Mesendoderm (in vitro differentiated cells): ENCODE data around the gene TMPRSS4.

Experiments used
- DNase-seq: peaks from one replicate; pipeline ENCODE4 v3.0.0; 2013
- H2AK5ac ChIP-seq: 2 replicates; pipeline ENCODE4 v1.6.1; 2013; ENCODE audit warnings: low read length, inconsistent platforms
- H2BK120ac ChIP-seq: 2 replicates; pipeline ENCODE4 v1.6.1; 2013; ENCODE audit warnings: low read depth, mild to moderate bottlenecking, low read length, moderate library complexity, mixed read lengths
- H2BK15ac ChIP-seq: replicated peaks from 2 replicates; pipeline ENCODE4 v1.6.1; 2013; ENCODE audit warnings: low read depth, mild to moderate bottlenecking, moderate library complexity
- H2BK5ac ChIP-seq: 2 replicates; pipeline ENCODE4 v1.6.1; 2013; ENCODE audit warnings: low read length, inconsistent platforms
- H3K18ac ChIP-seq: 2 replicates; pipeline ENCODE4 v1.6.1; 2013; ENCODE audit warnings: mild to moderate bottlenecking, low read length, mixed read lengths
- H3K23ac ChIP-seq: one replicate; pipeline ENCODE4 v1.6.1; 2013; ENCODE audit warnings: low read length
- H3K27ac ChIP-seq: 2 replicates; pipeline ENCODE4 v1.5.1; 2013; ENCODE audit warnings: low read depth, mild to moderate bottlenecking, inconsistent platforms, low read length, moderate library complexity
- H3K27me3 ChIP-seq: 2 replicates; pipeline ENCODE4 v1.6.1; 2013; ENCODE audit warnings: low read length, control low read depth, mild to moderate bottlenecking, inconsistent platforms; ENCODE audit not compliant: insufficient read depth, poor library complexity
- H3K36me3 ChIP-seq: 2 replicates; pipeline ENCODE4 v1.6.1; 2013; ENCODE audit warnings: low read length, inconsistent platforms; ENCODE audit not compliant: control insufficient read depth, insufficient read depth
- H3K4ac ChIP-seq: one replicate; pipeline ENCODE4 v1.6.1; 2013; ENCODE audit warnings: low read depth, mild to moderate bottlenecking, low read length, moderate library complexity
- H3K4me1 ChIP-seq: 2 replicates; pipeline ENCODE4 v1.6.1; 2013; ENCODE audit warnings: low read depth, low read length, inconsistent platforms; ENCODE audit not compliant: control insufficient read depth
- H3K4me2 ChIP-seq: 2 replicates; pipeline ENCODE4 v1.6.1; 2013; ENCODE audit warnings: low read length
- H3K4me3 ChIP-seq: 2 replicates; pipeline ENCODE4 v1.5.1; 2013; ENCODE audit warnings: mild to moderate bottlenecking, low read length
- H3K56ac ChIP-seq: one replicate; pipeline ENCODE4 v1.6.1; 2013; ENCODE audit warnings: low read length
- H3K79me1 ChIP-seq: 2 replicates; pipeline ENCODE4 v1.6.1; 2013; ENCODE audit warnings: low read length, inconsistent platforms
- H3K79me2 ChIP-seq: 2 replicates; pipeline ENCODE4 v1.6.1; 2013; ENCODE audit warnings: mild to moderate bottlenecking, low read length; ENCODE audit not compliant: control insufficient read depth, insufficient read depth
- H3K9ac ChIP-seq: 2 replicates; pipeline ENCODE4 v1.6.1; 2013; ENCODE audit warnings: low read length, inconsistent platforms
- H4K5ac ChIP-seq: one replicate; pipeline ENCODE4 v1.6.1; 2013; ENCODE audit warnings: low read length
- H4K8ac ChIP-seq: one replicate; pipeline ENCODE4 v1.6.1; 2013; ENCODE audit warnings: low read depth, mild to moderate bottlenecking, control low read depth, low read length, moderate library complexity
- WGBS: extraction: QIAGEN DNeasy Blood & Tissue Kit; methylation state at CpG from one replicate; pipeline ENCODE4 v1.1.7; 2013; ENCODE audit warnings: low lambda C conversion rate, missing lambda C conversion rate; ENCODE audit not compliant: insufficient coverage; ENCODE audit errors: extremely low coverage; 5-methylcytosine and 5-hydroxymethylcytosine counted together

Gene TMPRSS4

DNA sequence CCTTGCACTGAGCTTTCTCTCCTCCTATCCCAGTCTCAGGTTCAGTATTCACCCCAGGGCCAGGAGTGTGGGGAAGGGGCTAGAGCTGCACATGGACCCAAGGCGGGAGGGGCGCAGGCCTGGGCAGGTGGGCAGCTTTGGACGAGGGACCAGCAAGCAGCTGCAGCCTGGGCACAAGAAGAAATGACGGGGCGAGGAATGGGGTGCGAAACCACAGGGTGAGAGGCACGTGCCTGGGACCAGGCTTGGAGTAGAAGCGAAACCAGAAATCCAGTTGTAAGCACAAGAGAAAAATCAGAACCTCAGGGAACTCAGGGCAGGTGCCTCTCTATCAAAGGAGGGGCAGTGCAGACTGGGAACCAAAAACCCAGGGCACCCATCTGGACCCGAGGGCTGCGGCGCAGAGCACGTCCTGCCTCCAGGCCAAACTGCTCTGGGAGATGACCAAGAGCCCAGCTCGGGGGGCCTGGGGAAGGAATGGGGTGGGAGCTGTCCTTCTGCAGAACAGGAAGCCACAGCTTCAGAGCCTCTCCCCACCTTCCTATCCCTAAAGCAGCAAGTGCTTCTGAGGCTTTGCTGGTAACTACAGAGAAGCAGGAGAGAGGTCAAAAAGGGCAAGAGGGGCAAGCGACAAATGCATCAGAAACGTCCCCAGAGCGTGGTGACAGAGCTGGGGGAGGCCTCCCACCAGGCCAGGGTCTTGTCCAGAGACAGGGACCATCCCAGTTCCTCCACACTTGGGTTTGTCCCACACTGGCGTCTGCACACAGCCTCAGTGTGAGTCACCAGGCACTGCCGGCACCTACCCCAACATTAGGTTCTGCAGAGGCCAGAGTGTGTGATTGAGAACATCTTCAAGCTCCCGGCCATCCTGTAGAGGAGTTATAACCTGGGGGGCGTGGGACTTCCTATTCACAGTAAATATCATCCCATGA lies 18.3 kb upstream of the TMPRSS4 start:
- WGBS, result no CpG with 5 or more reads among the region's 20 CpGs
- no peak overlapping the region for H4K5ac ChIP-seq
- no peak overlapping the region for H3K23ac ChIP-seq
- H2BK15ac ChIP-seq, result no peak overlapping the region
- no peaks in the 10 kb centered on the region for H3K36me3 ChIP-seq
- H2AK5ac ChIP-seq, result no peak overlapping the region
- no peak overlapping the region for H3K9ac ChIP-seq
- no peaks in the 10 kb centered on the region for H3K4me1 ChIP-seq
- H3K79me2 ChIP-seq, result no peaks in the 10 kb centered on the region
- H3K27ac ChIP-seq, result no peak overlapping the region
- no peaks in the 10 kb centered on the region for H3K27me3 ChIP-seq
- DNase-seq, result no peak
- no peak overlapping the region for H3K18ac ChIP-seq
- no peak overlapping the region for H4K8ac ChIP-seq
- H2BK120ac ChIP-seq, result no peak overlapping the region
- no peak overlapping the region for H3K4me3 ChIP-seq
- H3K4ac ChIP-seq, result no peak overlapping the region
- H3K79me1 ChIP-seq, result no peaks in the 10 kb centered on the region
- H2BK5ac ChIP-seq, result no peak overlapping the region
- no peak overlapping the region for H3K56ac ChIP-seq
- no peak overlapping the region for H3K4me2 ChIP-seq

DNA sequence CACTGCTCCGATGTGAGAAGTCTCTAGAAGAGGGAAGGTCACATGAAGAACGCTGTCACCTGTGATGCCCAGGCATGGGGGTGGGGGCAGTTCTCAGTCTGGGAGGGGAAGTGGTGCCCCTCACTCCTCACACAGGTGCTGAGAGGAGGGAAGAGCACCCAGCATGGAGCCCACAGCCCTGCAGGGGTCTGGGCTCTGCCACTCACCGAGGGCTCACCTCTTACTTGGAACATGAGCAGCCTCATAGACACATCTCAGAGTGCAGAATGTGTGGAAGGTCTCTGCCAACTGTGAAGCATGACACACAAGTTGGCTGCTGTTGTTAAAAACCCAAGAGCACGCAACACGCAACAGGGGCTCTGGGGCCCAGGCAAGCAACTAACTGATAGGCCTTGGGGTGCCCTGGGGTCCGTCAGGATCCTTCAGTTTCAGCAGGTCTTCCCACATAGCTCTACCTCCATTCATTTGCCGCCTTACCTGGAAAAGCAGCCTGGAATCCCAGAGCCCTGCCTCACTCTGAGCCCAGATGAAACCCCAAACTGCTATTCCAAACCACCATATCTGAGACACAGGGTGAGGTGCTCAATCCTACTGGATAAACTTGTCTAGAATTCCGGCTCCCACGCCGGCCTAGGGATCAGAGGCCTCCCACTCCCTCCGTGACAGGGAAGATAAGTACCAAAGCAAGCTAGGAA lies 17.5 kb upstream of the TMPRSS4 start:
- Histone ChIP-seq H3K79me1 (no peaks in the 10 kb centered on the region), H3K4me3 (no peak overlapping the region), H2AK5ac (no peak overlapping the region), H2BK120ac (no peak overlapping the region), H3K4ac (no peak overlapping the region), H3K79me2 (no peaks in the 10 kb centered on the region), H3K4me2 (no peak overlapping the region), H3K23ac (no peak overlapping the region), H4K5ac (no peak overlapping the region), H3K56ac (no peak overlapping the region), H3K18ac (no peak overlapping the region), H3K27me3 (no peaks in the 10 kb centered on the region), H3K36me3 (no peaks in the 10 kb centered on the region), H2BK15ac (no peak overlapping the region), H2BK5ac (no peak overlapping the region), H4K8ac (no peak overlapping the region), H3K27ac (no peak overlapping the region), H3K9ac (no peak overlapping the region), H3K4me1 (no peaks in the 10 kb centered on the region)
- WGBS, result no CpG with 5 or more reads among the region's 11 CpGs
- no peak for DNase-seq

DNA sequence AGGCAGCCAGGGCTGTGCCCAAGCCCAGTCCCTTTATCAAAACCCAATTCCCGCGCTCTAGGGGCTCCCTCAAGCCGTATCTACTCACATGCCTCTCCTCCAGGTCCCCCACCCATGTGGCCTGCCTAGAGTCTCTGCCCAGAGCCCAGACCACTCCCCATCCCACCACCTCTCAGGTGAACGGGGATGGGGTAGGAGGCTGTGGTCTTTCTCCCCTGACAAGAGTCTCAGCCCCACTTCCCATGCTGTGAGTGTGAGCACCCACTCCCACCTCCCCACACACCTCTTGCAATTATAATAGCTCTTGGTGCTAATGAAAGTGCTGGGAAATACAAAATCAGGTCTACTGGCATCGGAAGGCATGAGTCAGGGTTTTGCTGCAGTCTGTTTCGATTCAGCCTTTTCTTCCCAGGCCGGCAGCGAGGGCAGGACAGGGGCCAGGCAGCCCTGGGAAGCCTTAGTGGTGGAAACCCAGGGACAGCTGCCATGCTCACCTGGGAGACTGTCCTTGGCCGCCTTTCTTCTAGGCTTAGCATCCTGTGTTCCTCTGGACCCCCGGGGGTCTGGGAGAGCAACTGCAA lies 16.7 kb upstream of the TMPRSS4 start:
- Histone ChIP-seq H3K79me1 (no peaks in the 10 kb centered on the region), H3K18ac (no peak overlapping the region), H3K27ac (no peak overlapping the region), H3K79me2 (no peaks in the 10 kb centered on the region), H3K4me2 (no peak overlapping the region), H3K4me3 (no peak overlapping the region), H2BK120ac (no peak overlapping the region), H3K4ac (no peak overlapping the region), H3K36me3 (no peaks in the 10 kb centered on the region), H3K9ac (no peak overlapping the region), H2BK15ac (no peak overlapping the region), H3K23ac (no peak overlapping the region), H2AK5ac (no peak overlapping the region), H2BK5ac (no peak overlapping the region), H3K56ac (no peak overlapping the region), H3K4me1 (no peaks in the 10 kb centered on the region), H4K5ac (no peak overlapping the region), H3K27me3 (no peaks in the 10 kb centered on the region), H4K8ac (no peak overlapping the region)
- DNase-seq, result no peak
- no CpG with 5 or more reads among the region's 10 CpGs for WGBS

DNA sequence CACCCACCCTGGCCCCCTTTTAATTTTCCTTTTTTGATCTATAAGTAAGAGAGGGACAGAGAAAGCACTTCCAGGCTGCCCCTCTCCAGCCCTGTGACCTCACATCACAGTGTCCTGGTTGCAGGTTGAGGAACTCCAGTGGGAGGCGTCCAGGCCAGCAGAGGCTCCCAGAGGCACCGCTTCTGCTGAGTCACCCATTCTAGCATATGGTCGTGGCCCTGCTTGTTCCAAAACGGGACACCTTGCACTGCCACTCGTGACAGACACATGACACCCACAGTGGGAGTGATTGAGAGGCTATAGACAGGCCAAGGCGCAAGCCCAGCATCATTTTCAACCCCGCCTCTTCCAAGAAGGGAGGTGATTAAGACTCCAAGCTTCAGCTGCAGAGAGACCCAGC lies 16.0 kb upstream of the TMPRSS4 start:
- Histone ChIP-seq H3K56ac (no peak overlapping the region), H3K9ac (no peak overlapping the region), H3K23ac (no peak overlapping the region), H2AK5ac (no peak overlapping the region), H3K36me3 (no peaks in the 10 kb centered on the region), H3K79me1 (no peaks in the 10 kb centered on the region), H4K8ac (no peak overlapping the region), H3K79me2 (no peaks in the 10 kb centered on the region), H3K18ac (no peak overlapping the region), H3K27ac (no peak overlapping the region), H3K4me3 (no peak overlapping the region), H3K4ac (no peak overlapping the region), H3K27me3 (no peaks in the 10 kb centered on the region), H3K4me1 (no peaks in the 10 kb centered on the region), H4K5ac (no peak overlapping the region), H2BK120ac (no peak overlapping the region), H2BK5ac (no peak overlapping the region), H2BK15ac (no peak overlapping the region), H3K4me2 (no peak overlapping the region)
- no peak for DNase-seq
- WGBS, result no CpG with 5 or more reads among the region's 7 CpGs

DNA sequence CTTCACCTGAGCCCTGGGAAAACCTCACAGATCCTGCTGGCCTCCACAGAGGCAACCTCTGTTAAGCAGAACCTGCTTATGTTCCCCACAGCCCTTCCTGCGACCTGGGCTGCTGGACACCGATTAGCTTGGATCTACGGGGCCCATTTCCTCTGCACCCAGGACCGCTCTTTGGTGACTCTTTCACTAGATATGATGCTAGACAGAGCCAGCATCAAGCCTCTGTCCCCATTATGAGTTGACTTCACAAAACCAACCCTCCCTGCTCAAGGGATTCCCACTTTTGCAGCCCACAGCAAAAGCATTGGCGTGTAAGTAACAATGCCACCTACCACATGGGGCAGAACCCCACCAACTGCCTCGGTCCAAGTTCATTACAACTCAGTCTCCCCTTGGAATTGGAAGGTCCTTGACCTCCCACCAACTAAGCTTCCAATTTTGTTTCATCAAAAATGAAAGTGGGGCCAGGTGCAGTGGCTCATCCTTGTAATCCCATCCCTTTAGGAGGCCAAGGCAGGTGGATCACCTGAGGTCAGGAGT lies 15.2 kb upstream of the TMPRSS4 start:
- H3K4me1 ChIP-seq, result no peaks in the 10 kb centered on the region
- no peak overlapping the region for H2BK120ac ChIP-seq
- H4K8ac ChIP-seq, result no peak overlapping the region
- H2AK5ac ChIP-seq, result no peak overlapping the region
- no peak overlapping the region for H3K56ac ChIP-seq
- H3K4me3 ChIP-seq, result no peak overlapping the region
- WGBS, result no CpG with 5 or more reads among the region's 6 CpGs
- H3K27ac ChIP-seq, result no peak overlapping the region
- no peak overlapping the region for H3K23ac ChIP-seq
- H3K4ac ChIP-seq, result no peak overlapping the region
- no peaks in the 10 kb centered on the region for H3K27me3 ChIP-seq
- no peaks in the 10 kb centered on the region for H3K36me3 ChIP-seq
- DNase-seq, result no peak
- no peaks in the 10 kb centered on the region for H3K79me1 ChIP-seq
- no peak overlapping the region for H2BK5ac ChIP-seq
- no peak overlapping the region for H2BK15ac ChIP-seq
- no peak overlapping the region for H3K9ac ChIP-seq
- no peak overlapping the region for H3K18ac ChIP-seq
- no peak overlapping the region for H3K4me2 ChIP-seq
- no peak overlapping the region for H4K5ac ChIP-seq
- no peaks in the 10 kb centered on the region for H3K79me2 ChIP-seq
